GM12874 (cell line): ENCODE data around the gene PPFIA4.

Experiments
- CTCF ChIP-seq: IDR thresholded peaks from 2 replicates; pipeline ENCODE4 v1.5.1; 2011; ENCODE audit warnings: low read depth, mild to moderate bottlenecking, control low read depth, low read length, moderate library complexity; ENCODE audit not compliant: insufficient read depth

PPFIA4 gene

GRCh38 chr1:203103216-203103615 lies 76.9 kb downstream of the PPFIA4 start:
- no peak for TF ChIP-seq CTCF

- TF ChIP-seq CTCF, result no peak
These were observed 77.7 kb downstream of the PPFIA4 start for GRCh38 chr1:203103829-203104495.

GRCh38 chr1:203104789-203105390 lies 78.6 kb downstream of the PPFIA4 start:
- no peak for TF ChIP-seq CTCF

- no peak for TF ChIP-seq CTCF
These were observed 86.2 kb downstream of the PPFIA4 start for GRCh38 chr1:203112475-203112874.

- no peak for TF ChIP-seq CTCF
These were observed 87.0 kb downstream of the PPFIA4 start for GRCh38 chr1:203113308-203113707.

- no peak for TF ChIP-seq CTCF
These were observed 87.9 kb downstream of the PPFIA4 start for GRCh38 chr1:203114202-203114601.

- no peak for TF ChIP-seq CTCF
These were observed 90.0 kb downstream of the PPFIA4 start for GRCh38 chr1:203116091-203116820.
